ENCODE measurements around the gene CCSER1.

CCSER1 gene

DNA sequence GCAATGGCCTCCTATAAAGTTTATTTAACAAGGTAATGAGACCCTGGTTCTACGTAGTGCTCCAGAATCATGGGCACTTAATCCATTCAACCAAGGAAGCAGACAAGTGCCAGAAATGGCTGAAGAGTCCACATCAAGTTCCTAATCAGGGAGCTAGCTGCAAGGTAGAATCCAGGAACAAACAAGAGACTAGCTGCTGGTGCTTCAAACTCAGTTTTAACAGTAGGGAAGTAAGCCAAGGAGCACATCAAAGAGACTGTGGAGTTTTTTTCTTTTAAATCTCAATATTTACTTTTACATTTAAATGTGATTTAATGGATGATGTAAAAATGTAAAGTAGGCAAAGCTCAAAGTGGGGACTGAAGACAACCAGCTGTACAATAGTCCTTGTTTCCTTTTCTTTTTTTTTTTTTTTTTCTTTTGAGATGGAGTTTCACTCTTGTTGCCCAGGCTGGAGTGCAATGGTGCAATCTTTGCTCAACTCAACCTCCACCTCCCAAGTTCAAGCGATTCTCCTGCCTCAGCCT is 630.4 kb downstream of the CCSER1 start:
- Histone ChIP-seq H3K9me3 (ENCODE audit: insufficient read depth, low read length) (no peaks in the 10 kb centered on the region), H3K9ac (ENCODE audit: low read length) (no peak overlapping the region), H3K27ac (ENCODE audit: low read depth, low read length) (no peak overlapping the region), H3K36me3 (ENCODE audit: low read length) (no peaks in the 10 kb centered on the region), H3K4me2 (ENCODE audit: low read depth, low read length, poor library complexity, severe bottlenecking) (no peak overlapping the region), H4K20me1 (ENCODE audit: low read depth, low read length) (no peaks in the 10 kb centered on the region), H3K4me3 (ENCODE audit: insufficient read depth, low read length, poor library complexity, severe bottlenecking) (no peak overlapping the region), H3K9me2 (replicated peaks; ENCODE audit: insufficient read depth, low read length) (no peaks in the 10 kb centered on the region), H3K27me3 (ENCODE audit: low read length) (no peaks in the 10 kb centered on the region), H3K79me2 (ENCODE audit: insufficient read depth, low read length) (no peaks in the 10 kb centered on the region), H3F3A (ENCODE audit: insufficient read depth) (no peaks in the 10 kb centered on the region), H2AFZ (ENCODE audit: low read depth, low read length, severe bottlenecking) (no peak overlapping the region)
- TF ChIP-seq, protein P1, sequence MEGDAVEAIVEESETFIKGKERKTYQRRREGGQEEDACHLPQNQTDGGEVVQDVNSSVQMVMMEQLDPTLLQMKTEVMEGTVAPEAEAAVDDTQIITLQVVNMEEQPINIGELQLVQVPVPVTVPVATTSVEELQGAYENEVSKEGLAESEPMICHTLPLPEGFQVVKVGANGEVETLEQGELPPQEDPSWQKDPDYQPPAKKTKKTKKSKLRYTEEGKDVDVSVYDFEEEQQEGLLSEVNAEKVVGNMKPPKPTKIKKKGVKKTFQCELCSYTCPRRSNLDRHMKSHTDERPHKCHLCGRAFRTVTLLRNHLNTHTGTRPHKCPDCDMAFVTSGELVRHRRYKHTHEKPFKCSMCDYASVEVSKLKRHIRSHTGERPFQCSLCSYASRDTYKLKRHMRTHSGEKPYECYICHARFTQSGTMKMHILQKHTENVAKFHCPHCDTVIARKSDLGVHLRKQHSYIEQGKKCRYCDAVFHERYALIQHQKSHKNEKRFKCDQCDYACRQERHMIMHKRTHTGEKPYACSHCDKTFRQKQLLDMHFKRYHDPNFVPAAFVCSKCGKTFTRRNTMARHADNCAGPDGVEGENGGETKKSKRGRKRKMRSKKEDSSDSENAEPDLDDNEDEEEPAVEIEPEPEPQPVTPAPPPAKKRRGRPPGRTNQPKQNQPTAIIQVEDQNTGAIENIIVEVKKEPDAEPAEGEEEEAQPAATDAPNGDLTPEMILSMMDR (IDR thresholded peaks at IDR 0.05; ENCODE audit: insufficient read depth, low read length, poor library complexity, severe bottlenecking) = no peak
- TF ChIP-seq EZH2phosphoT487 (conservative IDR thresholded peaks at IDR 0.05; ENCODE audit: low read length) = no peak

DNA sequence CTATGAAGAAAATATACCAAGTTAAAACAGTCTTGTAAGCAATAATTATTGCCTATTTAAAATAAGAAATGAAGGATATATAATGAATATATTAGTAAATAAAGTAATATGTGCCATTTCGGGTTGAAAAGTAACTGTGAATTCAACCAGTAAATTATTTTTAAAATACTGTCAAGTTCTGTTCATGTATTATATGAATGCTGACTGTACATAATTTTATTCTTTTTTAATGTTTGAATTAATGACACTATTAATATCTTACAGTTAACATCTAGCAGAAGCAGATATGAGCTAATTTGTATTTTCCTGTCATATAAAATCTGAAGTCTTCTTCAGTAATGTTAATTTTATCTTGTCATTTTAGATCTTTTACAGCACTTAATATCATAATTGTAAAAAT is 632.9 kb downstream of the CCSER1 start:
- no peak overlapping the region for H3K9ac ChIP-seq (ENCODE audit: low read length)
- H3K4me2 ChIP-seq (ENCODE audit: low read depth, low read length, poor library complexity, severe bottlenecking) = no peak overlapping the region
- H3F3A ChIP-seq (ENCODE audit: insufficient read depth) = no peaks in the 10 kb centered on the region
- no peaks in the 10 kb centered on the region for H3K27me3 ChIP-seq (ENCODE audit: low read length)
- H3K36me3 ChIP-seq (ENCODE audit: low read length) = no peaks in the 10 kb centered on the region
- no peaks in the 10 kb centered on the region for H3K9me2 ChIP-seq (replicated peaks; ENCODE audit: insufficient read depth, low read length)
- H3K4me3 ChIP-seq (ENCODE audit: insufficient read depth, low read length, poor library complexity, severe bottlenecking) = no peak overlapping the region
- no peaks in the 10 kb centered on the region for H3K9me3 ChIP-seq (ENCODE audit: insufficient read depth, low read length)
- no peaks in the 10 kb centered on the region for H4K20me1 ChIP-seq (ENCODE audit: low read depth, low read length)
- no peaks in the 10 kb centered on the region for H3K79me2 ChIP-seq (ENCODE audit: insufficient read depth, low read length)
- no peak overlapping the region for H3K27ac ChIP-seq (ENCODE audit: low read depth, low read length)
- no peak for TF ChIP-seq EZH2phosphoT487 (conservative IDR thresholded peaks at IDR 0.05; ENCODE audit: low read length)
- TF ChIP-seq, protein P1 (IDR thresholded peaks at IDR 0.05; ENCODE audit: insufficient read depth, low read length, poor library complexity, severe bottlenecking) = no peak
- no peak overlapping the region for H2AFZ ChIP-seq (ENCODE audit: low read depth, low read length, severe bottlenecking)

DNA sequence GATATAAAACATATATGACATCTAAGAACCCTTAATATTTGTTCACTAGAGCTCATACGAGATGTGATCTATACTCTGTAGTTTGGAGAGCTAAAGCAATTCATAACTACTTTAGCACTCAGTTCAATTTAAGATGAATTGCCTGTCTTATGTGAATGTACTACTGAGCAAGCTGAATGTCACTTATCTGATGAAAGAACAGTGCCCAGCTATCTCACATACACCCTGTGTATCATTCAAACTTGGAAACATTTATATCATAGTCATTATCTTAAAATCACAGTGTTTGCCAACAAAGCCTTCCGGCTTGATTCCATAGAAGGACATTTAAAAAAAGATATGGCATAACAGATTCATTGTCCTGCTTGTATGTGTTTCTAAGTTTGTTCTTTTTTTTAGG is 639.6 kb downstream of the CCSER1 start:
- TF ChIP-seq, protein P1 (IDR thresholded peaks at IDR 0.05; ENCODE audit: insufficient read depth, low read length, poor library complexity, severe bottlenecking) = no peak
- TF ChIP-seq EZH2phosphoT487 (conservative IDR thresholded peaks at IDR 0.05; ENCODE audit: low read length) = no peak
- Histone ChIP-seq H3K36me3 (ENCODE audit: low read length) (no peaks in the 10 kb centered on the region), H3K9ac (ENCODE audit: low read length) (no peak overlapping the region), H3K27me3 (ENCODE audit: low read length) (no peaks in the 10 kb centered on the region), H3K9me2 (replicated peaks; ENCODE audit: insufficient read depth, low read length) (no peaks in the 10 kb centered on the region), H3K79me2 (ENCODE audit: insufficient read depth, low read length) (no peaks in the 10 kb centered on the region), H3K4me2 (ENCODE audit: low read depth, low read length, poor library complexity, severe bottlenecking) (no peak overlapping the region), H3K9me3 (ENCODE audit: insufficient read depth, low read length) (no peaks in the 10 kb centered on the region), H3K27ac (ENCODE audit: low read depth, low read length) (no peak overlapping the region), H4K20me1 (ENCODE audit: low read depth, low read length) (no peaks in the 10 kb centered on the region), H3F3A (ENCODE audit: insufficient read depth) (no peaks in the 10 kb centered on the region), H2AFZ (ENCODE audit: low read depth, low read length, severe bottlenecking) (no peak overlapping the region), H3K4me3 (ENCODE audit: insufficient read depth, low read length, poor library complexity, severe bottlenecking) (no peak overlapping the region)

Data from SU-DHL-6 (cell line).